GM12891 (cell line): ENCODE data around the gene SVIP.
A peak's percentile ranks its signal among the peaks of the same experiment; 100 is the strongest.

Source experiments
- DNase-seq: peaks from one replicate; pipeline ENCODE4 v3.0.0; 2011; ENCODE audit warnings: low spot score; ENCODE audit not compliant: insufficient read length
- FAIRE-seq: peaks from 2 replicates; lab custom pipeline; 2011; peaks lifted over from hg19 to GRCh38; lab: Jason Lieb, UNC
- PAX5 ChIP-seq: IDR thresholded peaks from 2 replicates; pipeline ENCODE4 v1.6.1; 2011; ENCODE audit warnings: low read length, moderate library complexity, mild to moderate bottlenecking; ENCODE audit not compliant: insufficient read depth, severe bottlenecking
- POLR2A ChIP-seq: IDR thresholded peaks from 2 replicates; pipeline ENCODE4 v1.6.1; 2011; ENCODE audit warnings: low read depth, low read length, control low read depth
- POLR2AphosphoS5 ChIP-seq: IDR thresholded peaks from 2 replicates; pipeline ENCODE4 v1.6.1; 2011; ENCODE audit warnings: low read depth, low read length, control low read depth
- POU2F2 ChIP-seq: IDR thresholded peaks from 2 replicates; pipeline ENCODE4 v1.6.1; 2011; ENCODE audit warnings: low read depth, mild to moderate bottlenecking, control low read depth, low read length, moderate library complexity
- SPI1 ChIP-seq: IDR thresholded peaks from 2 replicates; pipeline ENCODE4 v1.6.1; 2011; ENCODE audit warnings: low read depth, low read length, control low read depth
- TAF1 ChIP-seq: IDR thresholded peaks from 2 replicates; pipeline ENCODE4 v1.6.1; 2011; ENCODE audit warnings: low read depth, low read length, control low read depth

The SVIP gene

GRCh38 chr11:22832315-22833015 lies 2.9 kb upstream of the SVIP start:
- no peak for FAIRE-seq
- no peak for TF ChIP-seq PAX5
- TF ChIP-seq TAF1, result no peak
- TF ChIP-seq SPI1, result no peak
- no peak for TF ChIP-seq POLR2A
- TF ChIP-seq POU2F2, result no peak
- TF ChIP-seq POLR2AphosphoS5, result no peak
- DNase-seq, result no peak

- TF ChIP-seq SPI1, result no peak
- TF ChIP-seq POU2F2, result no peak
- FAIRE-seq (no peak), DNase-seq (no peak)
Measured at GRCh38 chr11:22830082-22830414, 447 bp upstream of the SVIP start.

GRCh38 chr11:22828373-22828772 lies 1.2 kb downstream of the SVIP start:
- no peak for FAIRE-seq
- TF ChIP-seq PAX5 (no peak), SPI1 (no peak), POLR2A (no peak), POU2F2 (no peak), POLR2AphosphoS5 (no peak), TAF1 (no peak)
- no peak for DNase-seq

- FAIRE-seq (no peak), DNase-seq (no peak)
- TF ChIP-seq POU2F2 (no peak), POLR2AphosphoS5 (no peak), TAF1 (no peak), SPI1 (no peak), POLR2A (no peak), PAX5 (no peak)
Measured at GRCh38 chr11:22822203-22822602, 7.4 kb downstream of the SVIP start.

GRCh38 chr11:22809893-22810292 lies 19.7 kb downstream of the SVIP start:
- DNase-seq, result no peak
- no peak for FAIRE-seq
- TF ChIP-seq PAX5 (no peak), POLR2A (no peak), TAF1 (no peak), POU2F2 (no peak), POLR2AphosphoS5 (no peak), SPI1 (no peak)

- DNase-seq (no peak), FAIRE-seq (no peak)
- TF ChIP-seq PAX5 (no peak), SPI1 (no peak), POLR2A (no peak), POLR2AphosphoS5 (no peak)
Measured at GRCh38 chr11:22808571-22809197, 20.9 kb downstream of the SVIP start.

GRCh38 chr11:22807855-22808570 lies 21.6 kb downstream of the SVIP start:
- no peak for DNase-seq
- FAIRE-seq, result peak; percentile 35
- TF ChIP-seq POU2F2 (no peak), SPI1 (peak; percentile 96)

- no peak for TF ChIP-seq PAX5
- no peak for TF ChIP-seq POLR2AphosphoS5
- no peak for TF ChIP-seq POLR2A
- TF ChIP-seq TAF1, result no peak
- no peak for TF ChIP-seq POU2F2
- TF ChIP-seq SPI1, result no peak
- FAIRE-seq (peak; percentile 64), DNase-seq (no peak)
Measured at GRCh38 chr11:22807391-22807790, 22.2 kb downstream of the SVIP start.

- FAIRE-seq (peak; percentile 5), DNase-seq (no peak)
- TF ChIP-seq PAX5, result no peak
- no peak for TF ChIP-seq POLR2AphosphoS5
- TF ChIP-seq TAF1, result no peak
- no peak for TF ChIP-seq POLR2A
- TF ChIP-seq SPI1, result no peak
- no peak for TF ChIP-seq POU2F2
Measured at GRCh38 chr11:22802861-22803260, 26.7 kb downstream of the SVIP start.
